ENCODE measurements around the gene TCF20. TPM values are rescaled to one million over a fixed set of nuclear protein-coding genes. Genes with fewer than 3 reads are reported as not detected.
A peak's percentile ranks its signal among the peaks of the same experiment; 100 is the strongest.

Gene TCF20
- total RNA-seq, 4 donors from 2014 or later = 24.9 to 48.2 (median 38.4) TPM

GRCh38 chr22:42283278-42284201, 13.1 kb upstream of the TCF20 start:
- Histone ChIP-seq H3K36me3 (no peaks in the 10 kb centered on the region), H3K27me3 (peaks cover 0 to 27% (median 0%) of the 10 kb centered on the region in 4 donors), H3K9me3 (no peaks in the 10 kb centered on the region), H3K4me3 (peak overlapping the region; percentile 49 to 53 (median 50)), H3K4me1 (peaks cover 4 to 26% (median 20%) of the 10 kb centered on the region in 4 donors), H3K27ac (replicated peaks in 1 of 4) (no peak overlapping the region)
- 9% methylated on average over 53 of the region's 72 CpGs for WGBS
- no peak for TF ChIP-seq POLR2AphosphoS5 (IDR thresholded peaks at IDR 0.05)
- no peak for TF ChIP-seq CTCF (IDR thresholded peaks at IDR 0.05)
- no peak for TF ChIP-seq EP300 (IDR thresholded peaks at IDR 0.05)
- no peak for TF ChIP-seq POLR2A (IDR thresholded peaks at IDR 0.05; ENCODE audit: low read depth)
- intact Hi-C loops (cut with DNase I) = no loop called here
- DNase-seq (ENCODE audit: extremely low spot score) = no peak

- Histone ChIP-seq H3K4me3 (peak overlapping the region; percentile 49 to 53 (median 50)), H3K36me3 (no peaks in the 10 kb centered on the region), H3K9me3 (no peaks in the 10 kb centered on the region), H3K4me1 (peaks cover 4 to 26% (median 20%) of the 10 kb centered on the region in 4 donors), H3K27ac (replicated peaks in 1 of 4) (no peak overlapping the region), H3K27me3 (peaks cover 0 to 27% (median 0%) of the 10 kb centered on the region in 4 donors)
- intact Hi-C loops (cut with DNase I) = no loop called here
- 46% methylated on average over 14 of the region's 14 CpGs for WGBS
- TF ChIP-seq EP300 (IDR thresholded peaks at IDR 0.05) = no peak
- no peak for TF ChIP-seq POLR2A (IDR thresholded peaks at IDR 0.05; ENCODE audit: low read depth)
- TF ChIP-seq CTCF (IDR thresholded peaks at IDR 0.05) = no peak
- no peak for TF ChIP-seq POLR2AphosphoS5 (IDR thresholded peaks at IDR 0.05)
- DNase-seq (ENCODE audit: extremely low spot score) = no peak
Observed at GRCh38 chr22:42282943-42283277, 12.5 kb upstream of the TCF20 start.

GRCh38 chr22:42282252-42282942, 11.9 kb upstream of the TCF20 start:
- H3K27ac ChIP-seq (replicated peaks in 1 of 4) = no peak overlapping the region
- DNase-seq (ENCODE audit: extremely low spot score) = no peak

GRCh38 chr22:42281706-42282251, 11.3 kb upstream of the TCF20 start:
- Histone ChIP-seq H3K9me3 (no peaks in the 10 kb centered on the region), H3K4me3 (no peak overlapping the region), H3K4me1 (peaks cover 4 to 26% (median 20%) of the 10 kb centered on the region in 4 donors), H3K27me3 (peaks cover 0 to 27% (median 0%) of the 10 kb centered on the region in 4 donors), H3K36me3 (no peaks in the 10 kb centered on the region), H3K27ac (replicated peaks in 1 of 4) (no peak overlapping the region)
- 70% methylated on average over 3 of the region's 4 CpGs for WGBS
- TF ChIP-seq EP300 (IDR thresholded peaks at IDR 0.05) = no peak
- TF ChIP-seq POLR2AphosphoS5 (IDR thresholded peaks at IDR 0.05) = no peak
- no peak for TF ChIP-seq CTCF (IDR thresholded peaks at IDR 0.05)
- TF ChIP-seq POLR2A (IDR thresholded peaks at IDR 0.05; ENCODE audit: low read depth) = no peak
- no peak for DNase-seq (ENCODE audit: extremely low spot score)
- intact Hi-C loops (cut with DNase I) = no loop called here

More at GRCh38 chr22:42282252-42282942, 11.9 kb upstream of the TCF20 start:
- 81% methylated on average over 13 of the region's 22 CpGs for WGBS
- no peaks in the 10 kb centered on the region for H3K9me3 ChIP-seq
- H3K27me3 ChIP-seq = peaks cover 0 to 27% (median 0%) of the 10 kb centered on the region in 4 donors
- intact Hi-C loops (cut with DNase I) = no loop called here
- H3K4me3 ChIP-seq = peak overlapping the region in 1 of 4 donors; percentile 50
- TF ChIP-seq EP300 (IDR thresholded peaks at IDR 0.05) (no peak), CTCF (IDR thresholded peaks at IDR 0.05) (no peak), POLR2A (IDR thresholded peaks at IDR 0.05; ENCODE audit: low read depth) (no peak), POLR2AphosphoS5 (IDR thresholded peaks at IDR 0.05) (no peak)
- H3K36me3 ChIP-seq = no peaks in the 10 kb centered on the region
- H3K4me1 ChIP-seq = peaks cover 4 to 26% (median 20%) of the 10 kb centered on the region in 4 donors

Data from esophagus muscularis mucosa (tissue), 4 donors.